ENCODE results near the gene FNDC8.
A peak's percentile ranks its signal among the peaks of the same experiment; 100 is the strongest.
"Not testable (repeated sequence)": the region's sequence is repeated elsewhere in the genome, so short reads cannot be mapped to it uniquely, and the experiment has no call there.

FNDC8 gene

GRCh38 chr17:35121315-35121714 lies at the start of gene FNDC8:
TSS of gene FNDC8 (plus strand) at chr17:35121615. CDS start at chr17:35121694, 79 bp downstream.
- DNase-seq, result no peak

GRCh38 chr17:35073183-35073790 lies 48.1 kb upstream of the FNDC8 start:
- no peak for DNase-seq

- DNase-seq, result no peak
These were observed 47.3 kb upstream of the FNDC8 start for GRCh38 chr17:35073991-35074627.

GRCh38 chr17:35074711-35075707 lies 46.4 kb upstream of the FNDC8 start:
- no peak for DNase-seq

GRCh38 chr17:35076874-35077273 lies 44.5 kb upstream of the FNDC8 start:
- DNase-seq, result no peak

- DNase-seq, result peak; percentile 63 to 76 (median 67)
These were observed 41.6 kb upstream of the FNDC8 start for GRCh38 chr17:35079547-35080423.

GRCh38 chr17:35080536-35080935 lies 40.9 kb upstream of the FNDC8 start:
- peak; percentile 51 to 65 (median 57) for DNase-seq

- DNase-seq, result no peak
These were observed 39.8 kb upstream of the FNDC8 start for GRCh38 chr17:35081638-35082037.

GRCh38 chr17:35082073-35082657 lies 39.2 kb upstream of the FNDC8 start:
- DNase-seq, result peak in 1 of 3 donors; percentile 23

GRCh38 chr17:35083071-35083470 lies 38.3 kb upstream of the FNDC8 start:
- DNase-seq, result no peak

GRCh38 chr17:35084987-35085386 lies 36.4 kb upstream of the FNDC8 start:
- no peak for DNase-seq

- DNase-seq, result no peak
These were observed 35.3 kb upstream of the FNDC8 start for GRCh38 chr17:35086164-35086563.

GRCh38 chr17:35086931-35087573 lies 34.4 kb upstream of the FNDC8 start:
- DNase-seq, result peak in 1 of 3 donors; percentile 27

GRCh38 chr17:35087731-35088355 lies 33.6 kb upstream of the FNDC8 start:
- DNase-seq, result peak; percentile 73 to 81 (median 74)

- DNase-seq, result peak; percentile 62 to 70 (median 68)
These were observed 33.0 kb upstream of the FNDC8 start for GRCh38 chr17:35088356-35088880.

GRCh38 chr17:35088881-35089585 lies 32.4 kb upstream of the FNDC8 start:
- DNase-seq, result peak; percentile 92 to 98 (median 97)

GRCh38 chr17:35089586-35090296 lies 31.7 kb upstream of the FNDC8 start:
- peak; percentile 73 to 78 (median 78) for DNase-seq

- DNase-seq, result not testable (repeated sequence)
These were observed 30.7 kb upstream of the FNDC8 start for GRCh38 chr17:35090707-35091106.

GRCh38 chr17:35094902-35095301 lies 26.5 kb upstream of the FNDC8 start:
- peak; percentile 58 to 82 (median 73) for DNase-seq
